ENCODE data around the gene ARL2BP. TPM values are rescaled to one million over a fixed set of nuclear protein-coding genes. Genes with fewer than 3 reads are reported as not detected.

Gene ARL2BP
- total RNA-seq, 1 donor from 2014 or later = 38.4 TPM

- peaks cover 7% of the 10 kb centered on the region for H3K4me1 Mint-ChIP-seq (ENCODE audit: low read depth, unreplicated experiment)
- no peak overlapping the region for H3K4me3 Mint-ChIP-seq (ENCODE audit: unreplicated experiment)
- no peaks in the 10 kb centered on the region for H3K9me3 Mint-ChIP-seq (ENCODE audit: unreplicated experiment)
- TF ChIP-seq CTCF (IDR thresholded peaks at IDR 0.05; ENCODE audit: partially characterized antibody, unreplicated experiment) = no peak
- H3K27ac Mint-ChIP-seq (ENCODE audit: unreplicated experiment) = no peak overlapping the region
- H3K36me3 Mint-ChIP-seq (ENCODE audit: unreplicated experiment) = peaks cover 5% of the 10 kb centered on the region
- peaks cover 3% of the 10 kb centered on the region for H3K27me3 Mint-ChIP-seq (ENCODE audit: unreplicated experiment)
- no peak for DNase-seq
These were observed 10.4 kb upstream of the ARL2BP start for GRCh38 chr16:57234707-57235092.

- Mint-ChIP-seq H3K4me1 (ENCODE audit: low read depth, unreplicated experiment) (peaks cover 7% of the 10 kb centered on the region), H3K27ac (ENCODE audit: unreplicated experiment) (no peak overlapping the region), H3K9me3 (ENCODE audit: unreplicated experiment) (no peaks in the 10 kb centered on the region), H3K27me3 (ENCODE audit: unreplicated experiment) (peaks cover 3% of the 10 kb centered on the region), H3K4me3 (ENCODE audit: unreplicated experiment) (no peak overlapping the region), H3K36me3 (ENCODE audit: unreplicated experiment) (peaks cover 5% of the 10 kb centered on the region)
- DNase-seq = no peak
- TF ChIP-seq CTCF (IDR thresholded peaks at IDR 0.05; ENCODE audit: partially characterized antibody, unreplicated experiment) = no peak
These were observed 9.7 kb upstream of the ARL2BP start for GRCh38 chr16:57235128-57236021.

- Mint-ChIP-seq H3K27ac (ENCODE audit: unreplicated experiment) (no peak overlapping the region), H3K36me3 (ENCODE audit: unreplicated experiment) (peaks cover 5% of the 10 kb centered on the region), H3K9me3 (ENCODE audit: unreplicated experiment) (no peaks in the 10 kb centered on the region), H3K27me3 (ENCODE audit: unreplicated experiment) (peaks cover 5% of the 10 kb centered on the region), H3K4me3 (ENCODE audit: unreplicated experiment) (no peak overlapping the region), H3K4me1 (ENCODE audit: low read depth, unreplicated experiment) (peaks cover 7% of the 10 kb centered on the region)
- no peak for TF ChIP-seq CTCF (IDR thresholded peaks at IDR 0.05; ENCODE audit: partially characterized antibody, unreplicated experiment)
- no peak for DNase-seq
These were observed 9.1 kb upstream of the ARL2BP start for GRCh38 chr16:57236022-57236350.

- no peaks in the 10 kb centered on the region for H3K4me1 Mint-ChIP-seq (ENCODE audit: low read depth, unreplicated experiment)
- no peak for DNase-seq
These were observed 6.4 kb upstream of the ARL2BP start for GRCh38 chr16:57238682-57239081.

More at GRCh38 chr16:57238682-57239081, 6.4 kb upstream of the ARL2BP start:
- TF ChIP-seq CTCF (IDR thresholded peaks at IDR 0.05; ENCODE audit: partially characterized antibody, unreplicated experiment) = no peak
- H3K27ac Mint-ChIP-seq (ENCODE audit: unreplicated experiment) = no peak overlapping the region
- no peak overlapping the region for H3K4me3 Mint-ChIP-seq (ENCODE audit: unreplicated experiment)
- peaks cover 5% of the 10 kb centered on the region for H3K36me3 Mint-ChIP-seq (ENCODE audit: unreplicated experiment)
- no peaks in the 10 kb centered on the region for H3K9me3 Mint-ChIP-seq (ENCODE audit: unreplicated experiment)
- H3K27me3 Mint-ChIP-seq (ENCODE audit: unreplicated experiment) = peaks cover 6% of the 10 kb centered on the region

Data from glutamatergic neuron (in vitro differentiated cells).